ENCODE measurements around the gene ARRB2.

Gene ARRB2

GRCh38 chr17:4759776-4760236 is 49.4 kb downstream of the ARRB2 start:
- H3K27ac ChIP-seq (ENCODE audit: low read depth, low read length): no peak overlapping the region

GRCh38 chr17:4764595-4764994 is 54.2 kb downstream of the ARRB2 start:
- no peaks in the 10 kb centered on the region for H3K4me1 ChIP-seq (ENCODE audit: control insufficient read depth, insufficient read depth, low read length)
- no peak overlapping the region for H3K4me3 ChIP-seq (ENCODE audit: low read depth, low read length)
- H3K27me3 ChIP-seq (ENCODE audit: control insufficient read depth, insufficient read depth, low read length): no peaks in the 10 kb centered on the region
- no peak overlapping the region for H3K9ac ChIP-seq (ENCODE audit: low read depth, low read length)
- no peak overlapping the region for H3K27ac ChIP-seq (ENCODE audit: low read depth, low read length)
- no peaks in the 10 kb centered on the region for H3K36me3 ChIP-seq (ENCODE audit: control insufficient read depth, insufficient read depth, low read length)
- no peaks in the 10 kb centered on the region for H3K9me3 ChIP-seq (ENCODE audit: control insufficient read depth, insufficient read depth, low read length)

More at GRCh38 chr17:4759776-4760236, 49.4 kb downstream of the ARRB2 start:
- Histone ChIP-seq H3K9me3 (ENCODE audit: control insufficient read depth, insufficient read depth, low read length) (no peaks in the 10 kb centered on the region), H3K4me3 (ENCODE audit: low read depth, low read length) (no peak overlapping the region), H3K9ac (ENCODE audit: low read depth, low read length) (no peak overlapping the region), H3K36me3 (ENCODE audit: control insufficient read depth, insufficient read depth, low read length) (no peaks in the 10 kb centered on the region), H3K27me3 (ENCODE audit: control insufficient read depth, insufficient read depth, low read length) (no peaks in the 10 kb centered on the region), H3K4me1 (ENCODE audit: control insufficient read depth, insufficient read depth, low read length) (no peaks in the 10 kb centered on the region)

GRCh38 chr17:4766201-4766600 is 55.8 kb downstream of the ARRB2 start:
- Histone ChIP-seq H3K4me1 (ENCODE audit: control insufficient read depth, insufficient read depth, low read length) (no peaks in the 10 kb centered on the region), H3K4me3 (ENCODE audit: low read depth, low read length) (no peak overlapping the region), H3K27ac (ENCODE audit: low read depth, low read length) (no peak overlapping the region), H3K27me3 (ENCODE audit: control insufficient read depth, insufficient read depth, low read length) (no peaks in the 10 kb centered on the region), H3K9ac (ENCODE audit: low read depth, low read length) (no peak overlapping the region), H3K36me3 (ENCODE audit: control insufficient read depth, insufficient read depth, low read length) (no peaks in the 10 kb centered on the region), H3K9me3 (ENCODE audit: control insufficient read depth, insufficient read depth, low read length) (no peaks in the 10 kb centered on the region)

DNA sequence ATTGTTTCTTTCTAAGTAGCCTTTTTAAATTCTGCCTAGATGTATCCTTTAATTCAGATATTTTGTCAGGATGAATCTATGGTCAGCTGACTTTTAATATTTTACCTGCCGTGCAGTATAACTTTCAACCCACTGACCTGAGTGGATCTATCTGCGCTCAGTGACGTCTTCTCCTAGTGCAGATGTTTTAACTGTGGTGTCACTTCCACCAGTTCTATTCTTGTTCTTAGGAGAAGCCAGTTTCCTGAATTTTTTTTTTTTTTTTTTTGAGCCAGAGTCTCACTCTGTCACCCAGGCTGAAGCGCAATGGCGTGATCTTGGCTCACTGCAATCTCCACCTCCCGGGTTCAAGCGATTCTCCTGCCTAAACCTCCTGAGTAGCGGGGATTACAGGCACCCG is 56.3 kb downstream of the ARRB2 start:
- Histone ChIP-seq H3K36me3 (ENCODE audit: control insufficient read depth, insufficient read depth, low read length) (no peaks in the 10 kb centered on the region), H3K9ac (ENCODE audit: low read depth, low read length) (no peak overlapping the region), H3K27me3 (ENCODE audit: control insufficient read depth, insufficient read depth, low read length) (no peaks in the 10 kb centered on the region), H3K9me3 (ENCODE audit: control insufficient read depth, insufficient read depth, low read length) (no peaks in the 10 kb centered on the region), H3K4me1 (ENCODE audit: control insufficient read depth, insufficient read depth, low read length) (no peaks in the 10 kb centered on the region), H3K27ac (ENCODE audit: low read depth, low read length) (no peak overlapping the region), H3K4me3 (ENCODE audit: low read depth, low read length) (no peak overlapping the region)

DNA sequence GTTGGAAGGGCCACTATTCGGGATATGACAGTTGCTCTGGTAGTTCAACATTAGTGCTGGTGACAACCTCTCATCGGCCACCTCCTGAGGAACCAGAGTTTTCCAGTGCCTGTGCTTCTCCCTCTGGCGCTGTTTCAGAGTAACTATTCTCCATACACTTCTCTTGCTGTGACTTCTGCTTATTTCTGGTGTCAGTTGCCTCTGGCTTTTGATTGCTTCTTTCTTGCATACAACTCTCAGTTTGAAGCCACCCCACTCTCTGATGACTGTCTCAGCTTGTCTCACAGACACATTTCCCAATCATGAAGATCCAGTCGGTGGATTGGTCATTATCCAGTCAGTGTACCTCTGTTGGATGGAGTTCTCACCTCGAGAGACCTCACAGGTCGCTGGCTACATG is 57.9 kb downstream of the ARRB2 start:
- Histone ChIP-seq H3K27me3 (ENCODE audit: control insufficient read depth, insufficient read depth, low read length) (no peaks in the 10 kb centered on the region), H3K27ac (ENCODE audit: low read depth, low read length) (no peak overlapping the region)

DNA sequence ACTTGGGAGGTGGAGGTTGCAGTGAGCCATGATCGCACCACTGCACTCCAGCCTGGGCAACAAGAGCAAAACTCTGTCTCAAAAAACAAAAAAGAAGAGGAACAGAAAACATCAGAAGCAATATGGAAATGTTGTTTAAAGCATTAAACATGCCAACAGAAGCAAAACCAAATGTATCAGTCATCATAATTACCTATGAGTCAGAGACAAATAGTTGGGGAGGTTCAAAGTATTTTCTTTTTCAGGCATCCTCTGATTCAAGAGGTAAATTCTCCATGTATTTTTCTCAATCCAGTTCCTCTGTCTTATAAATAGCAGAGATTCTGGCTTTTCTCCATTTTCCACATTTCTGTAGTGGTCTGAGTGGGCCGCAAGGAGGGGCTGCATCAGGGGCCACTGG is 59.2 kb downstream of the ARRB2 start:
- no peaks in the 10 kb centered on the region for H3K9me3 ChIP-seq (ENCODE audit: control insufficient read depth, insufficient read depth, low read length)
- no peak overlapping the region for H3K4me3 ChIP-seq (ENCODE audit: low read depth, low read length)
- H3K27ac ChIP-seq (ENCODE audit: low read depth, low read length): no peak overlapping the region
- H3K9ac ChIP-seq (ENCODE audit: low read depth, low read length): no peak overlapping the region
- no peaks in the 10 kb centered on the region for H3K4me1 ChIP-seq (ENCODE audit: control insufficient read depth, insufficient read depth, low read length)
- no peaks in the 10 kb centered on the region for H3K27me3 ChIP-seq (ENCODE audit: control insufficient read depth, insufficient read depth, low read length)
- no peaks in the 10 kb centered on the region for H3K36me3 ChIP-seq (ENCODE audit: control insufficient read depth, insufficient read depth, low read length)

More for the DNA sequence above, 57.9 kb downstream of the ARRB2 start:
- H3K4me3 ChIP-seq (ENCODE audit: low read depth, low read length): no peak overlapping the region
- no peaks in the 10 kb centered on the region for H3K9me3 ChIP-seq (ENCODE audit: control insufficient read depth, insufficient read depth, low read length)
- H3K36me3 ChIP-seq (ENCODE audit: control insufficient read depth, insufficient read depth, low read length): no peaks in the 10 kb centered on the region
- H3K9ac ChIP-seq (ENCODE audit: low read depth, low read length): no peak overlapping the region
- no peaks in the 10 kb centered on the region for H3K4me1 ChIP-seq (ENCODE audit: control insufficient read depth, insufficient read depth, low read length)

All from HUES48 (cell line).